Esophagus (tissue), 2 donors: Measurements from ENCODE around the gene KRT6B. TPM values are rescaled to one million over a fixed set of nuclear protein-coding genes. Genes with fewer than 3 reads are reported as not detected.

Experiments
- H3K27ac ChIP-seq, 2 donors: one replicate each; pipeline ENCODE4 v1.5.1; 2013; ENCODE audit warnings: low read depth in 2 of 2, mild to moderate bottlenecking in 2 of 2, inconsistent platforms in 1 of 2, low read length in 1 of 2, moderate library complexity in 1 of 2
- H3K27me3 ChIP-seq, 2 donors: one replicate each; pipeline ENCODE4 v1.6.1; 2013; ENCODE audit warnings: low read length in 2 of 2, control low read depth in 1 of 2, mild to moderate bottlenecking in 1 of 2; ENCODE audit not compliant: insufficient read depth in 2 of 2, control insufficient read depth in 1 of 2
- H3K36me3 ChIP-seq, 2 donors: one replicate each; pipeline ENCODE4 v1.6.1; 2013; ENCODE audit warnings: low read length in 1 of 2; ENCODE audit not compliant: control insufficient read depth in 2 of 2, insufficient read depth in 2 of 2
- H3K4me1 ChIP-seq, 2 donors: one replicate each; pipeline ENCODE4 v1.6.1; 2013; ENCODE audit warnings: low read length in 1 of 2; ENCODE audit not compliant: control insufficient read depth in 2 of 2, insufficient read depth in 2 of 2
- H3K4me3 ChIP-seq, 2 donors: one replicate each; pipeline ENCODE4 v1.5.1; 2013; ENCODE audit warnings: low read length in 2 of 2, mild to moderate bottlenecking in 2 of 2, low read depth in 1 of 2, moderate library complexity in 1 of 2
- H3K9me3 ChIP-seq, 2 donors: one replicate each; pipeline ENCODE4 v1.6.1; 2013; ENCODE audit warnings: mild to moderate bottlenecking in 2 of 2, low read depth in 1 of 2, low read length in 1 of 2, moderate library complexity in 1 of 2; ENCODE audit not compliant: control insufficient read depth in 2 of 2, insufficient read depth in 1 of 2
- WGBS, 2 donors: extraction: QIAGEN DNeasy Blood & Tissue Kit; methylation state at CpG; one replicate each; pipeline ENCODE4 v1.1.7; 2013; 5-methylcytosine and 5-hydroxymethylcytosine counted together
- polyA plus RNA-seq, 2 donors: library from polyadenylated mRNA; stranded (reverse); fragments of 200-250 nt; gene quantifications; one replicate each; pipeline ENCODE4 v1.2.3, GENCODE V29; 2013
- donor health status: healthy with polysubstance abuse.
- donor health status: Bipolar disorder and iron deficiency.

The KRT6B gene
- polyA plus RNA-seq, 2 donors, result 106 to 453 TPM

DNA sequence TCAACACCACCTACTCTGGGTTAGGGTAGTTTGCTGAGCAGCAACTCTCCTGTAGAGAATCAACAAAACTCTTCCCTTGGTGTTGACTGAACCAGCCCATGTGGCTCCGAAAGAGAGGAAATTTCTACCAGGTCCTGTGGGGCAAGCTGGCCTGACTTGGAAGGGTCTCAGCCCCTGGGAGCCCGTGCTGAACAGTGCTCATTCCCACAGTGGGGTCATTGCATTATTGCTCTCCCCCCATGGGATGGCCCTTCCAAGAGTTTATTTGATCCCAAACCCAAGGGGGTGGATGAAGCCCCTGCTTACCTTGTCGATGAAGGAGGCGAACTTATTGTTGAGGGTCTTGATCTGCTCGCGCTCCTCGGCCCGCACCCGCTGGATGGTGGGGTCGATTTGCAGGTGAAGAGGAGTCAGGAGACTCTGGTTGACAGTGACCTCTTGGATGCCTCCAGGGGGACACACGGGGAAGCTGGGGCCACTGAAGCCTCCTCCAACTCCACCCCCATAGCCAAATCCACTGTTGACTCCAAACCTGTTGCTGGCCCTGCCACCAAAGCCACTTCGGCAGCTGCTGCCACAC, 18.4 kb downstream of the KRT6B start:
- Histone ChIP-seq H3K27me3 (peaks cover 0 to 5% of the 10 kb centered on the region in 2 donors), H3K36me3 (no peaks in the 10 kb centered on the region), H3K4me1 (peaks cover 0 to 9% of the 10 kb centered on the region in 2 donors), H3K4me3 (no peak overlapping the region), H3K27ac (no peak overlapping the region), H3K9me3 (no peaks in the 10 kb centered on the region)
- WGBS, 2 donors, result 91 to 94% methylated on average over 12 of the region's 12 CpGs

DNA sequence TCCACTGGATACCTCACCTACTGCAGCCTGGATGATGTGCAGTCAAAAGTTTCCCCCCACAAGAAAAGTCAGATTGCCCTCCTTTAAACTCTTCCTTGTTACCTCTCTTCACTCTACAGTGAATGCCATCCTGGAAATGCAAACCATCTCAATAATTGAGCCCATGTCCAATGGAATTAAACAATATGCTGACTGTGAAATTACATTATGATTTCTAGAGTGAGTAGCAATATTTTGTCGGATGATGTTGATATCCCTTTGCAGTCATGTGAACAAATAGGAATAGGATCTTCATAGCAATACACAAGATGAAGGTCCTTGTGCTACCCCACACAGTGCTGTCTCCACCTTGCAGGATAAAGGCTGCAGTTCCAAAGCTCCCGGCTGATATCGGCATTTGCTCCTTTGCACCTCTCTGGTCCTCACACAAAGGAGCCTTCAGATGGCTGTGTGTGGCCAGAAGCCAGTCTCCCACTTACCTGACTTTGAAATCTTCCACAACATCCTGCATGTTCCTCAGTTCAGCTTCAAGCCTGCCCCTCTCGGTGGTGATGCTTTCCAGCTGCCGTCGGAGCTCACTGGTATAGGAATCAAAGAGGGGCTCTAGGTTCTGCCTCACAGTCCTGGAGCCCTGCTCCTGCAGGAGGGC, 19.3 kb downstream of the KRT6B start:
- H3K4me1 ChIP-seq, result peaks cover 0 to 5% of the 10 kb centered on the region in 2 donors
- no peak overlapping the region for H3K27ac ChIP-seq
- peaks cover 0 to 5% of the 10 kb centered on the region in 2 donors for H3K27me3 ChIP-seq
- no peaks in the 10 kb centered on the region for H3K9me3 ChIP-seq
- WGBS, 2 donors, result 88 to 89% methylated on average over 6 of the region's 6 CpGs
- H3K4me3 ChIP-seq, result no peak overlapping the region
- H3K36me3 ChIP-seq, result no peaks in the 10 kb centered on the region

DNA sequence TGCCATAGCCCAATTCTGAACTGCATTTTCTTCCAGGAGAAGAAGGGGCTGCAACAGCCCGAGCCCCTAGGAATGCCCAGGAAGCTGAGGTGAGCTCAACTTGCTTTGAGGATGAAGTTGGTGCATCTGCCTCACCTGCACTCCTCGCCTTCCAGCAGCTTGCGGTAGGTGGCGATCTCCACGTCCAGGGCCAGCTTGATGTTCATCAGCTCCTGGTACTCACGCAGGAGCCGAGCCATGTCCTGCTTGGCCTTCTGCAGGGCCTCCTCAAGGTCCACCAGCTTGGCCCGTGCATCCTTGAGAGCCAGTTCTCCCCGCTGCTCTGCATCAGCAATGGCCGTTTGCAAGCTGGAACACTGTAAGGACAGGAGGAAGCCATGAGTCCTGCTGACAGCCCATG, 23.8 kb downstream of the KRT6B start:
- H3K36me3 ChIP-seq, result no peaks in the 10 kb centered on the region
- 87 to 89% methylated on average over 10 of the region's 10 CpGs for WGBS, 2 donors
- H3K4me3 ChIP-seq, result no peak overlapping the region

GRCh38 chr12:52427083-52427482, 24.9 kb downstream of the KRT6B start:
- Histone ChIP-seq H3K36me3 (no peaks in the 10 kb centered on the region), H3K4me3 (no peak overlapping the region), H3K4me1 (no peaks in the 10 kb centered on the region), H3K9me3 (no peaks in the 10 kb centered on the region), H3K27me3 (peaks cover 0 to 5% of the 10 kb centered on the region in 2 donors), H3K27ac (no peak overlapping the region)
- 82 to 87% methylated on average over 1 of the region's 1 CpG for WGBS, 2 donors

More for the DNA sequence above, 23.8 kb downstream of the KRT6B start:
- H3K27ac ChIP-seq, result no peak overlapping the region
- H3K4me1 ChIP-seq, result no peaks in the 10 kb centered on the region
- no peaks in the 10 kb centered on the region for H3K9me3 ChIP-seq
- H3K27me3 ChIP-seq, result peaks cover 0 to 5% of the 10 kb centered on the region in 2 donors

DNA sequence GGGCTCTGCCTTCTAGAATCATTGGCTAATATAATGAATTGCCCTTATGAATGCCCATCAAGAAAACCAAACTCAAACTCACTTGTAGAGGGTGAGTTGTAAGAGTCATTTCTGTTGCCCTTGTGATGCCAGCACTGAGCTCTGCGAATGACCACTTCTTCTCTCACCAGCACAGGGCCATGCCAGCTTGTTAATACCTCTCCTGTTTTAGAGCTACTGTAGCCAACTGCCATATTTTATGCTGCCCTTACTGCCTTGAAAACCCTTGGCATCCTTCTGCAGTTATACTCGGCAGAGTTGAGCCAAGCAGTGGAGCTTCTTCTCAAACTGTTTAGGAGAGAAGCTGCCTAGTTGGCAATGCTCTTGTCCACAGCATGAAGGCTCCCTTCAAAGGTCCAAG, 25.9 kb downstream of the KRT6B start:
- Histone ChIP-seq H3K27ac (no peak overlapping the region), H3K4me1 (no peaks in the 10 kb centered on the region), H3K4me3 (no peak overlapping the region), H3K9me3 (no peaks in the 10 kb centered on the region), H3K27me3 (peaks cover 0 to 5% of the 10 kb centered on the region in 2 donors), H3K36me3 (no peaks in the 10 kb centered on the region)
- 78 to 83% methylated on average over 2 of the region's 2 CpGs for WGBS, 2 donors

DNA sequence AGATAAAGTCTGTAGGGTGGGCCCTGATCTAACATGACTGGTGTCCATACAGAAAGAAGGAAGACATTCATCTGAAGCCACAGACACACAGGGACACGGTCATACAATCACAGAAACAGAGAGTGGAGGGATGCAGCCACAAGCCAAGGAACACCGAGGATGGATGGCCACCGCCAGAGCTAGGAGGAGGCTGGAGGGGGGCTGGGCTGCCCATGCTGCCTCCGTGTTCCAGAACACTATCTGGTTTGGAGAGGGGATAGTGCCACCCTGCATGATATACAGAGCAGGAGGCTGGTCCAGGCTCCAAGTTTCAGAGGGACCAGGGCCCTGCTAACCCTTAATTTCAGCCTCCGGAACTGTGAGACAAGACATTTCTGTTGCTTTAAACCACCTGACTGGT, 26.5 kb downstream of the KRT6B start:
- 91 to 92% methylated on average over 5 of the region's 5 CpGs for WGBS, 2 donors
- Histone ChIP-seq H3K9me3 (no peaks in the 10 kb centered on the region), H3K36me3 (no peaks in the 10 kb centered on the region)

DNA sequence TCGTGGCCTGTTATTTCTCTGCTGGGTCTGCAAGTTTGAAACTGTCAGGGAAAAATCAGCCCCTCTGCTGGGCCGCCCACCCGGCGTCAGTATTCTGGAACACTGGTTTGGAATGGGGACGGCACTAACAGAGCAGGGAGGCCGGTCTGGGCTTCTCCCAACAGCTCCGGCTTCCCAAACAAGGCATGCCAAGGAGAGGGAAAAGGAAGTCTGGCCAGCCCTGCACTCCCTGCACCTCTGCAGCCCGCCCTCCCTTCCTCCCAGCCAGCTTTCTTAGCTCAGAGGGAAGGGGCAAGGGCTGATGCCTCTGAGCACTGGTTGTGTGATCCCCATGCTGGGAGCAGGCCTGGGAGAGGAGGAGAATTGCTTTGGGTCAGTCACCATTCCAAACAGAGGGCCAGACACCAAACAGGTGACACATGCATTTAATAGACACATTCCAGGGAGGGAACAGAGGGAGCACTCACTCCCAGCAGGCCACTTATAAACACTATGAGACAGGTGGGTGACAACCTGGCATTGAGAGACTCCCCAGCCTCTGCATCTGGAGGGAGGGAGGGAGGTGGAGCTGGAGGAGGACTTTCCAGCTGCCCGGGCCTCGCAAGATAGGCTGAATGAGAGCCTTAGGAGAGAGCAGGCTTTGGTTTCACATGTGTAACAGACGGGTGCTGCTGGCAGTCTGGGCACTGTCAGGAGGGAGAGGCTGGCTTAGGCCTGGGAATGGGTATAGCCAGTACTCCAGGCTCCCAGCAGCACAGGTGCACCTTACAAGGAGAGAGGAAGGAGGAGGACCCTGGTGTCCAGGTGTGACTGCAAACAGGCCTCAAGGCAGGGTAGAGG, 28.1 kb downstream of the KRT6B start:
- no peaks in the 10 kb centered on the region for H3K4me1 ChIP-seq
- H3K9me3 ChIP-seq, result no peaks in the 10 kb centered on the region
- no peak overlapping the region for H3K27ac ChIP-seq
- H3K27me3 ChIP-seq, result no peaks in the 10 kb centered on the region
- WGBS, 2 donors, result 66 to 68% methylated on average over 11 of the region's 11 CpGs
- no peaks in the 10 kb centered on the region for H3K36me3 ChIP-seq
- no peak overlapping the region for H3K4me3 ChIP-seq

More for the DNA sequence above, 26.5 kb downstream of the KRT6B start:
- Histone ChIP-seq H3K27me3 (peaks cover 0 to 5% of the 10 kb centered on the region in 2 donors), H3K27ac (no peak overlapping the region), H3K4me3 (no peak overlapping the region), H3K4me1 (no peaks in the 10 kb centered on the region)

GRCh38 chr12:52423035-52423434, 28.9 kb downstream of the KRT6B start:
- Histone ChIP-seq H3K4me1 (no peaks in the 10 kb centered on the region), H3K4me3 (no peak overlapping the region), H3K36me3 (no peaks in the 10 kb centered on the region), H3K9me3 (no peaks in the 10 kb centered on the region), H3K27me3 (no peaks in the 10 kb centered on the region), H3K27ac (no peak overlapping the region)
- WGBS, 2 donors, result 70 to 77% methylated on average over 6 of the region's 6 CpGs

DNA sequence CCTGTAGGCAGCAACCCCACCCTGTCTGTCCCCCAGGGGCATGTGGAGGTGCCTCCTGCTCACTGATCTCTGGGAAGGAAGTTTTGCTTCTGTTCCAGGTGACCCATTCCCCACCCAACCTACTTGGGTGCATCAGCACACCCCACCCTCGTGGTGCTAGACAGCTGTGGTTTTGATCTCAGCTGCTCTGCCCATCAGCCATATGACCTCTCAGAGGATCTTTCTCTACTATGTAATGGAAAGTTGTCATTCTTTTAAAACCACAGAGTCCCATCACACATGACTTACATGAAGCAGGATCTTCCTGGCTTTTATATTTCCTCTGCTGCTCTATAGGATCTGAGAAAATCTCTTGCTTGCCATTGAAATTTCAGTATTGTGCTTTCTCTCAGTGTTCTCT, 32.3 kb downstream of the KRT6B start:
- H3K9me3 ChIP-seq, result no peaks in the 10 kb centered on the region
- 39 to 53% methylated on average over 1 of the region's 1 CpG for WGBS, 2 donors
- no peak overlapping the region for H3K27ac ChIP-seq
- no peaks in the 10 kb centered on the region for H3K36me3 ChIP-seq
- H3K4me1 ChIP-seq, result peaks cover 0 to 6% of the 10 kb centered on the region in 2 donors
- no peak overlapping the region for H3K4me3 ChIP-seq
- H3K27me3 ChIP-seq, result no peaks in the 10 kb centered on the region
